Islet of Langerhans (tissue), 1 donor: ENCODE measurements around the gene CARD9.

ENCODE experiments used
- FAIRE-seq: peaks from one replicate; lab custom pipeline; 2011; peaks lifted over from hg19 to GRCh38; lab: Jason Lieb, UNC

CARD9 gene

DNA sequence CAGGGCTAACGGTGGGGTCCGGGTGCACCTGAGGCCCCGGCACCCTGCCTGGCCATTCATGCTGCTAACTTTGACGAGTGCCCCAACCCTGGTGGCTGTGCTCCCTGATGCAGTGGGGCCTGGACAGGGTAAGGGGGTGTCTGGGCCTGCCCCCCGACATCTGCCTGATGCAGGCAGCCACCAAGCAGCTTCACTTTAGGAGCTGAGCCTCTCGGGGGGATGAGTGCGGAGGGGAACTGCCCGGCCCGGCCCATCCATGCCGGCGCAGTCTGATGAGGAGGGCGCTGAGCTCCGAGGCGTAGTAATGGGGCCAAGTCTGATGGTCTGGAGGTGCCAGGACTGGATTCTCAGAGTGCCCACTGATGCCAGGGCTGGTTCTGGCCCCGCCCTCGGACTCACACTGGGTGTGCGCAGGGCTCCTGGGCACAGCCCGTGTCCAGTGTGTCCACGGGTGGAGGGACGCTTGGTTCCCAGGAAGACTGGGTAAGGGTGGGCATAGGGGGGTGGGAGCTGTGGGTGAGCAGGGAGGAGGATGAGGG is 26.5 kb downstream of the CARD9 start:
- FAIRE-seq, result no peak

GRCh38 chr9:136346157-136346481 is 27.4 kb downstream of the CARD9 start:
- FAIRE-seq, result no peak

GRCh38 chr9:136345281-136346156 is 27.9 kb downstream of the CARD9 start:
- FAIRE-seq, result no peak

- FAIRE-seq, result no peak
These were observed 28.8 kb downstream of the CARD9 start for GRCh38 chr9:136344544-136345280.

DNA sequence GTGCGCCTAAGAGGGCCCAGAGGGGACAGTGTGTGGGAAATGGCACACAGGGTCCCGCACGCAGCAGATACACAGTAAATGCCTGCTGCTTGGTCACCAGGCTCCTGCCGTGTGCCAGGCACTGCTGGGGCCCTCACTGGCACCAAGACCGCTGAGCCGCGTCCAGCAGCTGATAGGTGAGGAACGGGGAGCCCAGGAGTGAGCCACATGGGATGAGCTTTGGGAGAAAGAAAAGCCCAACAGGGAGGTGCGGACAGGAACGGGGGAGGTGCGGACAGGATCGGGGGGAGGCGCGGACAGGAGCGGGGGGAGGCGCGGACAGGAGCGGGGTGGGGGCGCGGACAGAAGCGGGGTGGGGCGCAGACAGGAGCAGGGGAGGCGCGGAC is 29.6 kb downstream of the CARD9 start:
- FAIRE-seq, result no peak

GRCh38 chr9:136343121-136343883 is 30.2 kb downstream of the CARD9 start:
- no peak for FAIRE-seq

- FAIRE-seq, result no peak
These were observed 31.0 kb downstream of the CARD9 start for GRCh38 chr9:136342181-136343120.

DNA sequence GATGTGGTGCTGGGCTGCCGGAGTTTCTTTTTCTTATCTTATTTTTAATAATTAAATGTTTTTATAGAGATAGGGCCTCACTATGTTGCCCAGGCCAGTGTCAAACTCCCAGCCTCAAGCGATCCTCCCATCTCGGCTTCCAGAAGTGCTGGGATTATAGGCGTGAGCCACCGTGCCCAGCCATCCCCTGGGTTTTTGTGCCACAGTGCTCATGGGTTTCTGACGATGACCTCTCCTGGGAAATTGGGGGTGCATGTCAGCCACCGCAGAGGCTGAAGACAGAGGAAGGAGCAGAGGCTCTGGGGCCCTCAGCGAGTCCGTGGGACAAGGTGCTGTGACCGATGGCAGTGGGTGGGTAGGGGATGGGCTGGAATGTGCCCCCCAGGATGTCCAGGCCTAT is 31.7 kb downstream of the CARD9 start:
- no peak for FAIRE-seq

GRCh38 chr9:136341042-136341655 is 32.3 kb downstream of the CARD9 start:
- FAIRE-seq, result no peak

GRCh38 chr9:136340356-136341041 is 33.0 kb downstream of the CARD9 start:
- FAIRE-seq, result no peak

DNA sequence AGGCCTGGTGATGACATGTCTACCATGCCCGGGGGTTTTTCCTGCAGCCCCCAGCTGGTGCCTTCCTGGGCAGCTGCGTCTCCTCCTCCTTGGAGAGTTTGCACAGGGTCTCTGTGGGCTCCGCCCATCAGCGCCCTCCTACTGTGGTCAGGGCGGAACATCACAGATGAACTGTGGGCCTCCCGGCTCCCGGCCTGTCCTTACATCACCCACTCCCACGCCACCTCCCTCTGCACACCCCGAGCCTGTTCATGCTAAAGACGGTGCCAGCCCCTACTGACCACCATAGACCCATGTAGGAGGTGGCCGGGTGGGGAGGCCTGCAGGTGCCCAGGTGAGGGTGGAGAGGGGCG is 33.5 kb downstream of the CARD9 start:
- no peak for FAIRE-seq

- no peak for FAIRE-seq
These were observed 34.1 kb downstream of the CARD9 start for GRCh38 chr9:136339173-136339957.

DNA sequence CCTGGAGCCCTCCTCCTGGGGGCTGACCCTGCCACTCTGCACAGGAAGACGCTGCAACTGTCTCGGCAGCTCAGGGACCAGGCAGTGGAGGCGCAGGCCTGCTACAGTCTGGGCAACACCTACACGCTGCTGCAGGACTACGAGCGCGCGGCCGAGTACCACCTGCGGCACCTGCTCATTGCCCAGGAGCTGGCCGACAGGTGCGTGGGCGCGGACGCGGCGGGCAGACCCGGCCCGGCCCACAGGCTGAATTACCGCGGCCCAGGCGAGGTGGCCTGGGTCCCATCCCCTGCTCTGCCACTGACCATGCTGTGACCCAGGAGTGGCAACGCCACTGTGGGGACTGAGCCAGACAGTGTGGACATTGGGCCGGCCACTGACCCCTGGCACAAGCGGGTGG is 35.0 kb downstream of the CARD9 start:
- no peak for FAIRE-seq

DNA sequence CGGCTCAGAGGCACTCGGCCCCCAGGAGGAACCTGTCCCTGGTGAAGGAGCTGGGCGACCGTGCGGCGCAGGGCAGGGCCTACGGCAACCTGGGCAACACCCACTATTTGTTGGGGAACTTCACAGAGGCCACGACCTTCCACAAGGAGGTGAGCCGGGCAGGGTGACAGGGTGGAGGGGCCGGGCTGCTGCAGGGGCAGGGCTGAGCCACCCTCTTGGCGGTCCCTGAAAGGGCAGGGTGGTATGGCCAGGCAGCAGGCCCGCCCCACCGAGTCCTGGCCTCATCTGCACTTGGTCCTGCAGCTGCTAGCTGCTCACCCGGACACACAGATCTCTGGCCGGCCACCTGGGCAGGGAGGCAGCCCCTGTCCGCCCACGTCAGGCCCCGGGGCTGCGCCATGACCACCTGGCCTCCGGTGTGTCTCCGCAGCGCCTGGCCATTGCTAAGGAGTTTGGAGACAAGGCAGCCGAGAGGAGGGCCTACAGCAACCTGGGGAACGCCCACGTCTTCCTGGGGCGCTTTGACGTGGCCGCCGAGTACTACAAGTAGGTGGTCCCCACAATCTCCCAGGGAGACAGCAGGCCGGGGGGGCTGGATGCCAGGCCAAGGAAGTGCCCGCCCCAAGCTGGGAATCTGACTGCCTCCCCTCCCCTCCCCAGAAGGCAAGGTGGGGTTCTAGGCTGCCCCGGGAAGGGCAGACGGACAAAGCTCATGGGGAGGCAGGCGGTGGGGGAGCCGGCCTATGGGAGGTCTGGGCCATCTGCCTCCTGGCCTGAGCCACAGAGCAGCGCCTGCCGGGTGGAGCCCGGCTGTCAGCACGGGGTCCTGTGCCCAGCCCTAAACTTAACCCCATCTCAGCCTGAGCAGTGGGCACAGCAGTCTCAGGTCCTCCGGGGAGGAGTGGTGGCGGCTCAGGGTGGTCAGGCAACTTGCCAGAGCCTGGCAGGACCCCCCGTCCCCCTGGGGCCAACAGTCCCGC is 35.8 kb downstream of the CARD9 start:
- no peak for FAIRE-seq

DNA sequence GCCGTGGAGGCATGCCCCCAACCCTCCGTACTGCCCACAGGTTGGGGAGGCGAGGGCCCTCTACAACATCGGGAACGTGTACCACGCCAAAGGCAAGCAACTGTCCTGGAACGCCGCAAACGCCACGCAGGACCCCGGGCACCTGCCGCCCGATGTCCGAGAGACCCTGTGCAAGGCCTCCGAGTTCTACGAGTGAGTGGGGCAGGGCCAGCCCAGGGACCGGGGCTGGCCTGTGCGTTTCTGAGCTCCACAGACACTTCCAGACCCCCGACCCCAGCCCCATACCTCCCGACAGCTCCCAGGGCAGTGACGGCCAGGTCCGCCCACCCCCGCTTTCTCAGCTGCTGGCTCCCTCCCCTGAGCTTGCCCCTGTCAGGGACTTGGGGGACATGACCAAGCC is 36.6 kb downstream of the CARD9 start:
- no peak for FAIRE-seq

- no peak for FAIRE-seq
These were observed 37.2 kb downstream of the CARD9 start for GRCh38 chr9:136336156-136336870.

GRCh38 chr9:136335296-136336155 is 37.9 kb downstream of the CARD9 start:
- FAIRE-seq, result no peak
